GM21619 (cell line): ENCODE results near the gene KLHL3.

Experiments
- ATAC-seq: cut with Tn5 transposase; IDR thresholded peaks from one replicate; pipeline ENCODE4 v1.9.1; 2021; ENCODE audit not compliant: unreplicated experiment

KLHL3 gene

GRCh38 chr5:137583129-137583528 is 152.8 kb downstream of the KLHL3 start:
- no peak for ATAC-seq

- no peak for ATAC-seq
These were observed 153.7 kb downstream of the KLHL3 start for GRCh38 chr5:137582218-137582617.

- ATAC-seq: no peak
These were observed 154.1 kb downstream of the KLHL3 start for GRCh38 chr5:137581776-137582175.

GRCh38 chr5:137580030-137580429 is 155.9 kb downstream of the KLHL3 start:
- no peak for ATAC-seq

GRCh38 chr5:137575847-137576246 is 160.0 kb downstream of the KLHL3 start:
- no peak for ATAC-seq

GRCh38 chr5:137575211-137575610 is 160.7 kb downstream of the KLHL3 start:
- no peak for ATAC-seq

- no peak for ATAC-seq
These were observed 162.5 kb downstream of the KLHL3 start for GRCh38 chr5:137573376-137573775.

- no peak for ATAC-seq
These were observed 163.7 kb downstream of the KLHL3 start for GRCh38 chr5:137572042-137572695.

- ATAC-seq: no peak
These were observed 165.8 kb downstream of the KLHL3 start for GRCh38 chr5:137570070-137570469.
